ENCODE results near the gene CDH5. TPM values are rescaled to one million over a fixed set of nuclear protein-coding genes. Genes with fewer than 3 reads are reported as not detected.

The CDH5 gene
- total RNA-seq, 1 donor from 2014 or later, result not detected

DNA sequence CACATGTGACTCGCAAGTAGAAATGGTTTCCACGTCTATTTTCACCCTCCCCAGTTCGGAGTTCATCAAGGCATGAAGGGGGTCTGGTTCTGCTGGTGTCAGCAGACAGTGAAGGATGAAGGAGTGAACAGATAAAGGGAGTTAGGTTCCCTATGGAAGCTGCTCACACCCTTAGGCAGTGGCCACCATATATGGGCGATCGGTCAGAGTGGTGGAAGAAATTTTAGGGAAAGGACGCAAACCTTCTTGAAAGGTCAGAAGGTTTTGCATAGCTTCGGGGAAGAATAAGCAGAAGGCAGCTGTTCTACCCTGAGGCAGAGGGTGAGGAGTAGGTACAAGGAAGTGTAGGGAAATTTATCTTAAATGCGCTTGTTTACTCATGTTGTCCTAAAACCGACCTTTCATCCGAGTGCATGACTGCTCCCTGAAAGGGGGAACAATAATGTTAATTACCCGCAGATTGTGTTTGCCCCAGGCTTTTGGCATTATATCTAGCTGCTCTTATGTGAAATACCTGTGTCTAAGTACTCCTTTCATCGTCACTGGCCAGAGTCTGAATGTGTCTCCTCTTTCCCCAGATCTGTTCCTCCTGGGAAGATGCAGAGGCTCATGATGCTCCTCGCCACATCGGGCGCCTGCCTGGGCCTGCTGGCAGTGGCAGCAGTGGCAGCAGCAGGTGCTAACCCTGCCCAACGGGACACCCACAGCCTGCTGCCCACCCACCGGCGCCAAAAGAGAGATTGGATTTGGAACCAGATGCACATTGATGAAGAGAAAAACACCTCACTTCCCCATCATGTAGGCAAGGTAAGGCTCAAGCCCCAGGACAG is 12.5 kb downstream of the CDH5 start:
- Histone ChIP-seq H3K4me2 (no peak overlapping the region), H3K9ac (no peak overlapping the region), H3K27ac (no peak overlapping the region), H3K4me1 (peaks cover 12% of the 10 kb centered on the region), H3K79me2 (ENCODE audit: low read depth) (no peaks in the 10 kb centered on the region), H3F3A (ENCODE audit: low read depth) (no peaks in the 10 kb centered on the region), H3K27me3 (no peaks in the 10 kb centered on the region), H3K36me3 (no peaks in the 10 kb centered on the region), H2AFZ (replicated peaks) (no peak overlapping the region), H3K9me3 (ENCODE audit: low read depth) (no peaks in the 10 kb centered on the region), H4K20me1 (ENCODE audit: low read depth) (no peaks in the 10 kb centered on the region), H3K4me3 (no peak overlapping the region)
- H3K36me3 Mint-ChIP-seq, result peaks cover 3% of the 10 kb centered on the region
- H3K27me3 Mint-ChIP-seq (ENCODE audit: insufficient read depth, low read depth), result peaks cover 11% of the 10 kb centered on the region
- no peak overlapping the region for H3K27ac Mint-ChIP-seq
- H3K9me3 Mint-ChIP-seq, result peaks cover 8% of the 10 kb centered on the region
- DNase-seq (ENCODE audit: low spot score), result no peak
- peaks cover 22% of the 10 kb centered on the region for H3K4me1 Mint-ChIP-seq
- TF ChIP-seq, protein P1, sequence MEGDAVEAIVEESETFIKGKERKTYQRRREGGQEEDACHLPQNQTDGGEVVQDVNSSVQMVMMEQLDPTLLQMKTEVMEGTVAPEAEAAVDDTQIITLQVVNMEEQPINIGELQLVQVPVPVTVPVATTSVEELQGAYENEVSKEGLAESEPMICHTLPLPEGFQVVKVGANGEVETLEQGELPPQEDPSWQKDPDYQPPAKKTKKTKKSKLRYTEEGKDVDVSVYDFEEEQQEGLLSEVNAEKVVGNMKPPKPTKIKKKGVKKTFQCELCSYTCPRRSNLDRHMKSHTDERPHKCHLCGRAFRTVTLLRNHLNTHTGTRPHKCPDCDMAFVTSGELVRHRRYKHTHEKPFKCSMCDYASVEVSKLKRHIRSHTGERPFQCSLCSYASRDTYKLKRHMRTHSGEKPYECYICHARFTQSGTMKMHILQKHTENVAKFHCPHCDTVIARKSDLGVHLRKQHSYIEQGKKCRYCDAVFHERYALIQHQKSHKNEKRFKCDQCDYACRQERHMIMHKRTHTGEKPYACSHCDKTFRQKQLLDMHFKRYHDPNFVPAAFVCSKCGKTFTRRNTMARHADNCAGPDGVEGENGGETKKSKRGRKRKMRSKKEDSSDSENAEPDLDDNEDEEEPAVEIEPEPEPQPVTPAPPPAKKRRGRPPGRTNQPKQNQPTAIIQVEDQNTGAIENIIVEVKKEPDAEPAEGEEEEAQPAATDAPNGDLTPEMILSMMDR (IDR thresholded peaks at IDR 0.05), result no peak
- TF ChIP-seq EZH2phosphoT487 (IDR thresholded peaks at IDR 0.05), result no peak
- TF ChIP-seq EZH2 (IDR thresholded peaks at IDR 0.05), result no peak
- no peak overlapping the region for H3K4me3 Mint-ChIP-seq

GRCh38 chr16:66379571-66379941 is 13.1 kb downstream of the CDH5 start:
- Histone ChIP-seq H3K9me3 (ENCODE audit: low read depth) (no peaks in the 10 kb centered on the region), H4K20me1 (ENCODE audit: low read depth) (no peaks in the 10 kb centered on the region), H3F3A (ENCODE audit: low read depth) (no peaks in the 10 kb centered on the region), H3K4me2 (no peak overlapping the region), H3K4me1 (peaks cover 6% of the 10 kb centered on the region), H3K4me3 (no peak overlapping the region), H2AFZ (replicated peaks) (no peak overlapping the region), H3K36me3 (no peaks in the 10 kb centered on the region), H3K27me3 (no peaks in the 10 kb centered on the region), H3K9ac (no peak overlapping the region), H3K27ac (no peak overlapping the region), H3K79me2 (ENCODE audit: low read depth) (no peaks in the 10 kb centered on the region)
- Mint-ChIP-seq H3K36me3 (peaks cover 3% of the 10 kb centered on the region), H3K4me1 (peaks cover 22% of the 10 kb centered on the region), H3K9me3 (peaks cover 8% of the 10 kb centered on the region), H3K4me3 (no peak overlapping the region), H3K27me3 (ENCODE audit: insufficient read depth, low read depth) (peaks cover 11% of the 10 kb centered on the region), H3K27ac (no peak overlapping the region)
- DNase-seq (ENCODE audit: low spot score), result no peak
- TF ChIP-seq EZH2phosphoT487 (IDR thresholded peaks at IDR 0.05) (no peak), EZH2 (IDR thresholded peaks at IDR 0.05) (no peak)
- TF ChIP-seq, protein P1 (IDR thresholded peaks at IDR 0.05), result no peak

DNA sequence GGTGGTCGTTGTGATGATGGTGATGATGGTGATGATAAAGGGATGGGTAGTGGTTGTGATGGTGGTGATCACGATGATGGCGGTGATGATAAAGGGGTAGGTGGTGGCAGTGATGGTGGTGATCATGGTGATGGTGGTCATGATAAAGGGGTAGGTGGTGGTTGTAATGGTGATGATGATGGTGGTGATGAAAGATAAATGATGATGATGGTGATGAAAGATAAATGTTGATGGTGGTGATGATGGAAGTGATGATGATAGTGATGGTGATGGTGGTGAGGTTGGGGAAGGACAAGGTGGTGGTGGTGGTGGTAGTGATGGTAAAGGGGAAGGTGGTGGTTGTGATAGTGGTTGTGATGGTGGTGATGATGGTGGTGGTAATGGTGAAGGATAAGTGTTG is 13.9 kb downstream of the CDH5 start:
- no peak overlapping the region for H2AFZ ChIP-seq (replicated peaks)
- no peak overlapping the region for H3K27ac Mint-ChIP-seq
- no peaks in the 10 kb centered on the region for H3K9me3 ChIP-seq (ENCODE audit: low read depth)
- H3K36me3 Mint-ChIP-seq, result peaks cover 3% of the 10 kb centered on the region
- no peak for TF ChIP-seq EZH2 (IDR thresholded peaks at IDR 0.05)
- no peaks in the 10 kb centered on the region for H3K36me3 ChIP-seq
- H3K27me3 Mint-ChIP-seq (ENCODE audit: insufficient read depth, low read depth), result peaks cover 11% of the 10 kb centered on the region
- H4K20me1 ChIP-seq (ENCODE audit: low read depth), result no peaks in the 10 kb centered on the region
- H3K4me2 ChIP-seq, result no peak overlapping the region
- no peaks in the 10 kb centered on the region for H3K27me3 ChIP-seq
- no peaks in the 10 kb centered on the region for H3K79me2 ChIP-seq (ENCODE audit: low read depth)
- no peaks in the 10 kb centered on the region for H3F3A ChIP-seq (ENCODE audit: low read depth)
- peaks cover 8% of the 10 kb centered on the region for H3K9me3 Mint-ChIP-seq
- no peak overlapping the region for H3K4me3 ChIP-seq
- H3K27ac ChIP-seq, result no peak overlapping the region
- H3K4me1 ChIP-seq, result peaks cover 6% of the 10 kb centered on the region
- H3K4me3 Mint-ChIP-seq, result peak overlapping the region; percentile 1
- DNase-seq (ENCODE audit: low spot score), result no peak
- H3K4me1 Mint-ChIP-seq, result peaks cover 21% of the 10 kb centered on the region
- H3K9ac ChIP-seq, result no peak overlapping the region

GRCh38 chr16:66381585-66382170 is 15.2 kb downstream of the CDH5 start:
- peaks cover 3% of the 10 kb centered on the region for H3K36me3 Mint-ChIP-seq
- no peak overlapping the region for H3K4me3 Mint-ChIP-seq
- H3K9me3 Mint-ChIP-seq, result peaks cover 8% of the 10 kb centered on the region
- H3K4me1 ChIP-seq, result no peaks in the 10 kb centered on the region
- no peak for DNase-seq (ENCODE audit: low spot score)
- H3K4me1 Mint-ChIP-seq, result peaks cover 15% of the 10 kb centered on the region
- no peaks in the 10 kb centered on the region for H3K9me3 ChIP-seq (ENCODE audit: low read depth)
- H3K4me3 ChIP-seq, result no peak overlapping the region
- no peaks in the 10 kb centered on the region for H3K27me3 ChIP-seq
- H3K27ac ChIP-seq, result no peak overlapping the region
- H3K36me3 ChIP-seq, result no peaks in the 10 kb centered on the region
- H3K27me3 Mint-ChIP-seq (ENCODE audit: insufficient read depth, low read depth), result peaks cover 13% of the 10 kb centered on the region
- no peaks in the 10 kb centered on the region for H3F3A ChIP-seq (ENCODE audit: low read depth)
- H3K4me2 ChIP-seq, result no peak overlapping the region
- H3K9ac ChIP-seq, result no peak overlapping the region
- TF ChIP-seq, protein P1 (IDR thresholded peaks at IDR 0.05), result no peak
- TF ChIP-seq EZH2phosphoT487 (IDR thresholded peaks at IDR 0.05) (no peak), EZH2 (IDR thresholded peaks at IDR 0.05) (no peak)
- H3K27ac Mint-ChIP-seq, result no peak overlapping the region
- no peaks in the 10 kb centered on the region for H3K79me2 ChIP-seq (ENCODE audit: low read depth)
- H2AFZ ChIP-seq (replicated peaks), result no peak overlapping the region
- H4K20me1 ChIP-seq (ENCODE audit: low read depth), result no peaks in the 10 kb centered on the region

Data from neural progenitor cell (in vitro differentiated cells).